GM23338 (cell line): ENCODE results near the gene FPGS. TPM values are rescaled to one million over a fixed set of nuclear protein-coding genes. Genes with fewer than 3 reads are reported as not detected.

ENCODE experiments used
- ATAC-seq: fragments of 200-7000 bp; cut with Tn5 transposase; 3 replicates; pipeline ENCODE4 v1.9.1; 2020
- DNase-seq: peaks from one replicate; pipeline ENCODE4 v3.0.0-alpha.2; 2015; ENCODE audit warnings: low spot score
- H2AFZ ChIP-seq: fragments of 200-600 bp; sonication (generic); 2 replicates; pipeline ENCODE4 v1.8.0; 2016; ENCODE audit warnings: antibody characterized with exemption, mild to moderate bottlenecking, moderate library complexity
- H3F3A ChIP-seq: fragments of 200-600 bp; sonication (generic); replicated peaks from 2 replicates; pipeline ENCODE4 v1.8.0; 2017; ENCODE audit warnings: antibody characterized with exemption, mixed run types, low read depth
- H3K27ac ChIP-seq: fragments of 200-600 bp; sonication (generic); 2 replicates; pipeline ENCODE4 v1.6.1; 2016; ENCODE audit warnings: low read depth
- H3K27me3 ChIP-seq: fragments of 200-600 bp; sonication (generic); 2 replicates; pipeline ENCODE4 v1.8.0; 2016; ENCODE audit warnings: mild to moderate bottlenecking, mixed run types, moderate library complexity; ENCODE audit not compliant: insufficient read depth
- H3K36me3 ChIP-seq: fragments of 200-600 bp; sonication (generic); 2 replicates; pipeline ENCODE4 v1.8.0; 2016; ENCODE audit warnings: mild to moderate bottlenecking; ENCODE audit not compliant: insufficient read depth
- H3K4me1 ChIP-seq: fragments of 200-600 bp; sonication (generic); 2 replicates; pipeline ENCODE4 v1.8.0; 2016; ENCODE audit warnings: mild to moderate bottlenecking, moderate library complexity; ENCODE audit not compliant: insufficient read depth
- H3K4me2 ChIP-seq: fragments of 200-600 bp; sonication (generic); 2 replicates; pipeline ENCODE4 v1.7.1; 2017; ENCODE audit warnings: mixed run types
- H3K4me3 ChIP-seq: fragments of 200-600 bp; sonication (generic); 2 replicates; pipeline ENCODE4 v1.6.1; 2016; ENCODE audit warnings: mixed run types
- H3K79me2 ChIP-seq: fragments of 200-600 bp; sonication (generic); replicated peaks from 2 replicates; pipeline ENCODE4 v1.8.0; 2017; ENCODE audit warnings: mild to moderate bottlenecking; ENCODE audit not compliant: insufficient read depth
- H3K9me2 ChIP-seq: fragments of 200-600 bp; sonication (generic); 2 replicates; pipeline ENCODE4 v1.8.0; 2017; ENCODE audit not compliant: insufficient read depth
- H4K20me1 ChIP-seq: fragments of 200-600 bp; sonication (generic); replicated peaks from 2 replicates; pipeline ENCODE4 v1.8.0; 2017; ENCODE audit warnings: mild to moderate bottlenecking; ENCODE audit not compliant: insufficient read depth
- H3K27ac Mint-ChIP-seq: 2 replicates; pipeline ENCODE4 v1.8.0; 2020; ENCODE audit warnings: inconsistent platforms, mild to moderate bottlenecking, moderate library complexity, mixed read lengths
- H3K27me3 Mint-ChIP-seq: 3 replicates; pipeline ENCODE4 v1.8.0; 2022; ENCODE audit warnings: low read depth, mild to moderate bottlenecking, moderate library complexity, mixed read lengths, inconsistent platforms; ENCODE audit not compliant: insufficient read depth, poor library complexity
- H3K36me3 Mint-ChIP-seq: 3 replicates; pipeline ENCODE4 v1.8.0; 2021; ENCODE audit warnings: low read depth, mild to moderate bottlenecking, inconsistent platforms, moderate library complexity, mixed read lengths
- H3K4me1 Mint-ChIP-seq: 3 replicates; pipeline ENCODE4 v1.8.0; 2020; ENCODE audit warnings: mild to moderate bottlenecking, inconsistent platforms, mixed read lengths
- H3K4me3 Mint-ChIP-seq: 3 replicates; pipeline ENCODE4 v1.8.0; 2021; ENCODE audit warnings: moderate library complexity, mild to moderate bottlenecking, inconsistent platforms, mixed read lengths
- H3K9me3 Mint-ChIP-seq: 3 replicates; pipeline ENCODE4 v1.8.0; 2020; ENCODE audit warnings: moderate library complexity, mild to moderate bottlenecking, inconsistent platforms, mixed read lengths
- CREB1 ChIP-seq: fragments of 250-450 bp; sonication (Bioruptor Pico); IDR thresholded peaks from 2 replicates; pipeline ENCODE4 v1.5.0; 2020; ENCODE audit warnings: low read depth, mild to moderate bottlenecking, moderate library complexity
- EZH2 ChIP-seq: fragments of 200-600 bp; sonication (generic); IDR thresholded peaks from one replicate; pipeline ENCODE4 v1.8.0; 2017; ENCODE audit warnings: antibody characterized with exemption, mild to moderate bottlenecking, low read depth; ENCODE audit not compliant: unreplicated experiment
- EZH2phosphoT487 ChIP-seq: fragments of 200-600 bp; sonication (generic); IDR thresholded peaks from one replicate; pipeline ENCODE4 v1.8.1; 2018; ENCODE audit warnings: antibody characterized with exemption; ENCODE audit not compliant: unreplicated experiment
- JUNB ChIP-seq: IDR thresholded peaks from one replicate; pipeline ENCODE4 v1.6.1; 2016; ENCODE audit warnings: antibody characterized with exemption; ENCODE audit not compliant: unreplicated experiment
- NANOG ChIP-seq: IDR thresholded peaks from 2 replicates; pipeline ENCODE4 v1.6.1; 2016; ENCODE audit warnings: antibody characterized with exemption, borderline replicate concordance
- POLR2AphosphoS5 ChIP-seq: IDR thresholded peaks from 2 replicates; pipeline ENCODE4 v1.6.1; 2016; ENCODE audit warnings: antibody characterized with exemption, low read depth
- STAT1 ChIP-seq: IDR thresholded peaks from one replicate; pipeline ENCODE4 v1.6.1; 2016; ENCODE audit warnings: antibody characterized with exemption; ENCODE audit not compliant: unreplicated experiment
- ZNF114 ChIP-seq: fragments of 250-450 bp; sonication (Bioruptor Pico); IDR thresholded peaks from 2 replicates; pipeline ENCODE4 v1.5.0; 2020; ENCODE audit warnings: mild to moderate bottlenecking, moderate library complexity
- ZNF331 ChIP-seq: fragments of 250-450 bp; sonication (Bioruptor Pico); IDR thresholded peaks from 2 replicates; pipeline ENCODE4 v1.5.0; 2020; ENCODE audit warnings: low read depth, mild to moderate bottlenecking, moderate library complexity
- polyA plus RNA-seq: library from polyadenylated mRNA; unstranded; fragments of >200 nt; fragmentation: Nextera tagmentation; extraction: Ambion mirVana; gene quantifications from 2 replicates; pipeline ENCODE4 v1.2.1, GENCODE V29; 2016
- total RNA-seq: library from RNA; depleted of rRNA; stranded (reverse); fragments of >200 nt; shearing (Covaris generic); gene quantifications from 2 replicates; pipeline ENCODE4 v1.2.3, GENCODE V29; 2014
- TF ChIP-seq, protein P1 (sequence below): IDR thresholded peaks from one replicate; pipeline ENCODE4 v1.6.1; 2018; ENCODE audit warnings: antibody characterized with exemption; ENCODE audit not compliant: unreplicated experiment
- TF ChIP-seq, protein P2 (sequence below): IDR thresholded peaks from 2 replicates; pipeline ENCODE4 v1.6.1; 2016; ENCODE audit warnings: antibody characterized with exemption
- TF ChIP-seq, protein P3 (sequence below): fragments of 250-450 bp; sonication (Bioruptor Pico); IDR thresholded peaks from 2 replicates; pipeline ENCODE4 v1.5.0; 2020; ENCODE audit warnings: mild to moderate bottlenecking, moderate library complexity
- TF ChIP-seq, protein P4 (sequence below), 2 experiments: fragments of 200-600 bp in 1 of 2; sonication (generic) in 1 of 2; conservative IDR thresholded peaks; 2 replicates each; pipeline versions ENCODE4 v1.5.1 to v1.6.1; 2016 to 2017; ENCODE audit warnings: antibody characterized with exemption in 2 of 2, low read depth in 2 of 2, mild to moderate bottlenecking in 2 of 2, moderate library complexity in 1 of 2

The FPGS gene
- total and polyA plus RNA-seq, 2 experiments from 2014 or later: 40.7 to 87.2 TPM

DNA sequence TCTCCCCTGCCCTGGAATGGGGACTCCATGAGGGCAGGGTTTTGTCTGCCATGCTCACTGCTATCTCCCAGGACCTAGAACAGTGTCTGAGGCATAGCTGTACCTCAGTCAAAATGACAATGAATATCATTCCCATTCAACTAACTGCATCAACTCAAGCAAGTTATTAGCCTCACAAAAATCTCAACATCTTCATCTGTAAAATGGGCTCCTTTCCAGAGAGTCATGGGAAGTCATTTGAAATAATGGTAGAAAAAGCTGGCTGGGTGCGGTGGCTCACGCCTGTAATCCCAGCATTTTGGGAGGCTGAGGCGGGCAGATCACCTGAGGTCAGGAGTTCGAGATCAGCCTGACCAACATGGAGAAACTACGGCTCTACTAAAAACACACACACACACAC lies 33.6 kb upstream of the FPGS start:
- Histone ChIP-seq H3K4me1 (peaks cover 14% of the 10 kb centered on the region), H3K4me3 (no peak overlapping the region), H2AFZ (no peak overlapping the region), H3F3A (peaks cover 4% of the 10 kb centered on the region; the same call in 1 of the 2 replicates), H3K4me2 (no peak overlapping the region), H3K36me3 (no peaks in the 10 kb centered on the region), H3K9me2 (no peaks in the 10 kb centered on the region), H4K20me1 (no peaks in the 10 kb centered on the region), H3K27ac (no peak overlapping the region), H3K27me3 (no peaks in the 10 kb centered on the region), H3K79me2 (no peaks in the 10 kb centered on the region)
- Mint-ChIP-seq H3K4me3 (no peak overlapping the region; the same call in 2 of the 3 replicates), H3K9me3 (no peaks in the 10 kb centered on the region), H3K27ac (no peak overlapping the region), H3K4me1 (peaks cover 33% of the 10 kb centered on the region), H3K36me3 (no peaks in the 10 kb centered on the region; the same call in 2 of the 3 replicates), H3K27me3 (peaks cover 21% of the 10 kb centered on the region)
- DNase-seq (no peak), ATAC-seq (no peak)
- TF ChIP-seq JUNB: no peak
- TF ChIP-seq ZNF331 (CRISPR knock-in tag): no peak
- TF ChIP-seq EZH2: no peak
- TF ChIP-seq ZNF114 (CRISPR knock-in tag): no peak
- TF ChIP-seq CREB1 (CRISPR knock-in tag): no peak
- TF ChIP-seq, protein P1, sequence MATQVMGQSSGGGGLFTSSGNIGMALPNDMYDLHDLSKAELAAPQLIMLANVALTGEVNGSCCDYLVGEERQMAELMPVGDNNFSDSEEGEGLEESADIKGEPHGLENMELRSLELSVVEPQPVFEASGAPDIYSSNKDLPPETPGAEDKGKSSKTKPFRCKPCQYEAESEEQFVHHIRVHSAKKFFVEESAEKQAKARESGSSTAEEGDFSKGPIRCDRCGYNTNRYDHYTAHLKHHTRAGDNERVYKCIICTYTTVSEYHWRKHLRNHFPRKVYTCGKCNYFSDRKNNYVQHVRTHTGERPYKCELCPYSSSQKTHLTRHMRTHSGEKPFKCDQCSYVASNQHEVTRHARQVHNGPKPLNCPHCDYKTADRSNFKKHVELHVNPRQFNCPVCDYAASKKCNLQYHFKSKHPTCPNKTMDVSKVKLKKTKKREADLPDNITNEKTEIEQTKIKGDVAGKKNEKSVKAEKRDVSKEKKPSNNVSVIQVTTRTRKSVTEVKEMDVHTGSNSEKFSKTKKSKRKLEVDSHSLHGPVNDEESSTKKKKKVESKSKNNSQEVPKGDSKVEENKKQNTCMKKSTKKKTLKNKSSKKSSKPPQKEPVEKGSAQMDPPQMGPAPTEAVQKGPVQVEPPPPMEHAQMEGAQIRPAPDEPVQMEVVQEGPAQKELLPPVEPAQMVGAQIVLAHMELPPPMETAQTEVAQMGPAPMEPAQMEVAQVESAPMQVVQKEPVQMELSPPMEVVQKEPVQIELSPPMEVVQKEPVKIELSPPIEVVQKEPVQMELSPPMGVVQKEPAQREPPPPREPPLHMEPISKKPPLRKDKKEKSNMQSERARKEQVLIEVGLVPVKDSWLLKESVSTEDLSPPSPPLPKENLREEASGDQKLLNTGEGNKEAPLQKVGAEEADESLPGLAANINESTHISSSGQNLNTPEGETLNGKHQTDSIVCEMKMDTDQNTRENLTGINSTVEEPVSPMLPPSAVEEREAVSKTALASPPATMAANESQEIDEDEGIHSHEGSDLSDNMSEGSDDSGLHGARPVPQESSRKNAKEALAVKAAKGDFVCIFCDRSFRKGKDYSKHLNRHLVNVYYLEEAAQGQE: no peak
- TF ChIP-seq, protein P2, sequence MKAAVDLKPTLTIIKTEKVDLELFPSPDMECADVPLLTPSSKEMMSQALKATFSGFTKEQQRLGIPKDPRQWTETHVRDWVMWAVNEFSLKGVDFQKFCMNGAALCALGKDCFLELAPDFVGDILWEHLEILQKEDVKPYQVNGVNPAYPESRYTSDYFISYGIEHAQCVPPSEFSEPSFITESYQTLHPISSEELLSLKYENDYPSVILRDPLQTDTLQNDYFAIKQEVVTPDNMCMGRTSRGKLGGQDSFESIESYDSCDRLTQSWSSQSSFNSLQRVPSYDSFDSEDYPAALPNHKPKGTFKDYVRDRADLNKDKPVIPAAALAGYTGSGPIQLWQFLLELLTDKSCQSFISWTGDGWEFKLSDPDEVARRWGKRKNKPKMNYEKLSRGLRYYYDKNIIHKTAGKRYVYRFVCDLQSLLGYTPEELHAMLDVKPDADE: no peak
- TF ChIP-seq EZH2phosphoT487: no peak
- no peak for TF ChIP-seq STAT1
- no peak for TF ChIP-seq POLR2AphosphoS5
- TF ChIP-seq, protein P3, sequence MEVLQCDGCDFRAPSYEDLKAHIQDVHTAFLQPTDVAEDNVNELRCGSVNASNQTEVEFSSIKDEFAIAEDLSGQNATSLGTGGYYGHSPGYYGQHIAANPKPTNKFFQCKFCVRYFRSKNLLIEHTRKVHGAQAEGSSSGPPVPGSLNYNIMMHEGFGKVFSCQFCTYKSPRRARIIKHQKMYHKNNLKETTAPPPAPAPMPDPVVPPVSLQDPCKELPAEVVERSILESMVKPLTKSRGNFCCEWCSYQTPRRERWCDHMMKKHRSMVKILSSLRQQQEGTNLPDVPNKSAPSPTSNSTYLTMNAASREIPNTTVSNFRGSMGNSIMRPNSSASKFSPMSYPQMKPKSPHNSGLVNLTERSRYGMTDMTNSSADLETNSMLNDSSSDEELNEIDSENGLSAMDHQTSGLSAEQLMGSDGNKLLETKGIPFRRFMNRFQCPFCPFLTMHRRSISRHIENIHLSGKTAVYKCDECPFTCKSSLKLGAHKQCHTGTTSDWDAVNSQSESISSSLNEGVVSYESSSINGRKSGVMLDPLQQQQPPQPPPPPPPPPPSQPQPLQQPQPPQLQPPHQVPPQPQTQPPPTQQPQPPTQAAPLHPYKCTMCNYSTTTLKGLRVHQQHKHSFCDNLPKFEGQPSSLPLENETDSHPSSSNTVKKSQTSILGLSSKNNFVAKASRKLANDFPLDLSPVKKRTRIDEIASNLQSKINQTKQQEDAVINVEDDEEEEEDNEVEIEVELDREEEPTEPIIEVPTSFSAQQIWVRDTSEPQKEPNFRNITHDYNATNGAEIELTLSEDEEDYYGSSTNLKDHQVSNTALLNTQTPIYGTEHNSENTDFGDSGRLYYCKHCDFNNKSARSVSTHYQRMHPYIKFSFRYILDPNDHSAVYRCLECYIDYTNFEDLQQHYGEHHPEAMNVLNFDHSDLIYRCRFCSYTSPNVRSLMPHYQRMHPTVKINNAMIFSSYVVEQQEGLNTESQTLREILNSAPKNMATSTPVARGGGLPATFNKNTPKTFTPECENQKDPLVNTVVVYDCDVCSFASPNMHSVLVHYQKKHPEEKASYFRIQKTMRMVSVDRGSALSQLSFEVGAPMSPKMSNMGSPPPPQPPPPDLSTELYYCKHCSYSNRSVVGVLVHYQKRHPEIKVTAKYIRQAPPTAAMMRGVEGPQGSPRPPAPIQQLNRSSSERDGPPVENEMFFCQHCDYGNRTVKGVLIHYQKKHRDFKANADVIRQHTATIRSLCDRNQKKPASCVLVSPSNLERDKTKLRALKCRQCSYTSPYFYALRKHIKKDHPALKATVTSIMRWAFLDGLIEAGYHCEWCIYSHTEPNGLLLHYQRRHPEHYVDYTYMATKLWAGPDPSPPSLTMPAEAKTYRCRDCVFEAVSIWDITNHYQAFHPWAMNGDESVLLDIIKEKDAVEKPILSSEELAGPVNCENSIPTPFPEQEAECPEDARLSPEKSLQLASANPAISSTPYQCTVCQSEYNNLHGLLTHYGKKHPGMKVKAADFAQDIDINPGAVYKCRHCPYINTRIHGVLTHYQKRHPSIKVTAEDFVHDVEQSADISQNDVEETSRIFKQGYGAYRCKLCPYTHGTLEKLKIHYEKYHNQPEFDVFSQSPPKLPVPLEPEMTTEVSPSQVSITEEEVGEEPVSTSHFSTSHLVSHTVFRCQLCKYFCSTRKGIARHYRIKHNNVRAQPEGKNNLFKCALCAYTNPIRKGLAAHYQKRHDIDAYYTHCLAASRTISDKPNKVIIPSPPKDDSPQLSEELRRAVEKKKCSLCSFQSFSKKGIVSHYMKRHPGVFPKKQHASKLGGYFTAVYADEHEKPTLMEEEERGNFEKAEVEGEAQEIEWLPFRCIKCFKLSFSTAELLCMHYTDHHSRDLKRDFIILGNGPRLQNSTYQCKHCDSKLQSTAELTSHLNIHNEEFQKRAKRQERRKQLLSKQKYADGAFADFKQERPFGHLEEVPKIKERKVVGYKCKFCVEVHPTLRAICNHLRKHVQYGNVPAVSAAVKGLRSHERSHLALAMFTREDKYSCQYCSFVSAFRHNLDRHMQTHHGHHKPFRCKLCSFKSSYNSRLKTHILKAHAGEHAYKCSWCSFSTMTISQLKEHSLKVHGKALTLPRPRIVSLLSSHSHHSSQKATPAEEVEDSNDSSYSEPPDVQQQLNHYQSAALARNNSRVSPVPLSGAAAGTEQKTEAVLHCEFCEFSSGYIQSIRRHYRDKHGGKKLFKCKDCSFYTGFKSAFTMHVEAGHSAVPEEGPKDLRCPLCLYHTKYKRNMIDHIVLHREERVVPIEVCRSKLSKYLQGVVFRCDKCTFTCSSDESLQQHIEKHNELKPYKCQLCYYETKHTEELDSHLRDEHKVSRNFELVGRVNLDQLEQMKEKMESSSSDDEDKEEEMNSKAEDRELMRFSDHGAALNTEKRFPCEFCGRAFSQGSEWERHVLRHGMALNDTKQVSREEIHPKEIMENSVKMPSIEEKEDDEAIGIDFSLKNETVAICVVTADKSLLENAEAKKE (CRISPR knock-in tag): no peak
- TF ChIP-seq NANOG: no peak
- TF ChIP-seq, protein P4, sequence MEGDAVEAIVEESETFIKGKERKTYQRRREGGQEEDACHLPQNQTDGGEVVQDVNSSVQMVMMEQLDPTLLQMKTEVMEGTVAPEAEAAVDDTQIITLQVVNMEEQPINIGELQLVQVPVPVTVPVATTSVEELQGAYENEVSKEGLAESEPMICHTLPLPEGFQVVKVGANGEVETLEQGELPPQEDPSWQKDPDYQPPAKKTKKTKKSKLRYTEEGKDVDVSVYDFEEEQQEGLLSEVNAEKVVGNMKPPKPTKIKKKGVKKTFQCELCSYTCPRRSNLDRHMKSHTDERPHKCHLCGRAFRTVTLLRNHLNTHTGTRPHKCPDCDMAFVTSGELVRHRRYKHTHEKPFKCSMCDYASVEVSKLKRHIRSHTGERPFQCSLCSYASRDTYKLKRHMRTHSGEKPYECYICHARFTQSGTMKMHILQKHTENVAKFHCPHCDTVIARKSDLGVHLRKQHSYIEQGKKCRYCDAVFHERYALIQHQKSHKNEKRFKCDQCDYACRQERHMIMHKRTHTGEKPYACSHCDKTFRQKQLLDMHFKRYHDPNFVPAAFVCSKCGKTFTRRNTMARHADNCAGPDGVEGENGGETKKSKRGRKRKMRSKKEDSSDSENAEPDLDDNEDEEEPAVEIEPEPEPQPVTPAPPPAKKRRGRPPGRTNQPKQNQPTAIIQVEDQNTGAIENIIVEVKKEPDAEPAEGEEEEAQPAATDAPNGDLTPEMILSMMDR (conservative IDR thresholded peaks at IDR 0.05; ENCODE audit: low read depth in 2 of 2): no peak
